GM23338 (cell line): ENCODE measurements around the gene PIAS1. TPM values are rescaled to one million over a fixed set of nuclear protein-coding genes. Genes with fewer than 3 reads are reported as not detected.

ENCODE experiments used
- ATAC-seq: fragments of 200-7000 bp; cut with Tn5 transposase; 3 replicates; pipeline ENCODE4 v1.9.1; 2020
- DNase-seq: peaks from one replicate; pipeline ENCODE4 v3.0.0-alpha.2; 2015; ENCODE audit warnings: low spot score
- H2AFZ ChIP-seq: fragments of 200-600 bp; sonication (generic); 2 replicates; pipeline ENCODE4 v1.8.0; 2016; ENCODE audit warnings: antibody characterized with exemption, mild to moderate bottlenecking, moderate library complexity
- H3F3A ChIP-seq: fragments of 200-600 bp; sonication (generic); replicated peaks from 2 replicates; pipeline ENCODE4 v1.8.0; 2017; ENCODE audit warnings: antibody characterized with exemption, mixed run types, low read depth
- H3K27ac ChIP-seq: fragments of 200-600 bp; sonication (generic); 2 replicates; pipeline ENCODE4 v1.6.1; 2016; ENCODE audit warnings: low read depth
- H3K27me3 ChIP-seq: fragments of 200-600 bp; sonication (generic); 2 replicates; pipeline ENCODE4 v1.8.0; 2016; ENCODE audit warnings: mild to moderate bottlenecking, mixed run types, moderate library complexity; ENCODE audit not compliant: insufficient read depth
- H3K36me3 ChIP-seq: fragments of 200-600 bp; sonication (generic); 2 replicates; pipeline ENCODE4 v1.8.0; 2016; ENCODE audit warnings: mild to moderate bottlenecking; ENCODE audit not compliant: insufficient read depth
- H3K4me1 ChIP-seq: fragments of 200-600 bp; sonication (generic); 2 replicates; pipeline ENCODE4 v1.8.0; 2016; ENCODE audit warnings: mild to moderate bottlenecking, moderate library complexity; ENCODE audit not compliant: insufficient read depth
- H3K4me2 ChIP-seq: fragments of 200-600 bp; sonication (generic); 2 replicates; pipeline ENCODE4 v1.7.1; 2017; ENCODE audit warnings: mixed run types
- H3K4me3 ChIP-seq: fragments of 200-600 bp; sonication (generic); 2 replicates; pipeline ENCODE4 v1.6.1; 2016; ENCODE audit warnings: mixed run types
- H3K79me2 ChIP-seq: fragments of 200-600 bp; sonication (generic); replicated peaks from 2 replicates; pipeline ENCODE4 v1.8.0; 2017; ENCODE audit warnings: mild to moderate bottlenecking; ENCODE audit not compliant: insufficient read depth
- H3K9me2 ChIP-seq: fragments of 200-600 bp; sonication (generic); 2 replicates; pipeline ENCODE4 v1.8.0; 2017; ENCODE audit not compliant: insufficient read depth
- H4K20me1 ChIP-seq: fragments of 200-600 bp; sonication (generic); replicated peaks from 2 replicates; pipeline ENCODE4 v1.8.0; 2017; ENCODE audit warnings: mild to moderate bottlenecking; ENCODE audit not compliant: insufficient read depth
- H3K27ac Mint-ChIP-seq: 2 replicates; pipeline ENCODE4 v1.8.0; 2020; ENCODE audit warnings: inconsistent platforms, mild to moderate bottlenecking, moderate library complexity, mixed read lengths
- H3K27me3 Mint-ChIP-seq: 3 replicates; pipeline ENCODE4 v1.8.0; 2022; ENCODE audit warnings: low read depth, mild to moderate bottlenecking, moderate library complexity, mixed read lengths, inconsistent platforms; ENCODE audit not compliant: insufficient read depth, poor library complexity
- H3K36me3 Mint-ChIP-seq: 3 replicates; pipeline ENCODE4 v1.8.0; 2021; ENCODE audit warnings: low read depth, mild to moderate bottlenecking, inconsistent platforms, moderate library complexity, mixed read lengths
- H3K4me1 Mint-ChIP-seq: 3 replicates; pipeline ENCODE4 v1.8.0; 2020; ENCODE audit warnings: mild to moderate bottlenecking, inconsistent platforms, mixed read lengths
- H3K4me3 Mint-ChIP-seq: 3 replicates; pipeline ENCODE4 v1.8.0; 2021; ENCODE audit warnings: moderate library complexity, mild to moderate bottlenecking, inconsistent platforms, mixed read lengths
- H3K9me3 Mint-ChIP-seq: 3 replicates; pipeline ENCODE4 v1.8.0; 2020; ENCODE audit warnings: moderate library complexity, mild to moderate bottlenecking, inconsistent platforms, mixed read lengths
- CREB1 ChIP-seq: fragments of 250-450 bp; sonication (Bioruptor Pico); IDR thresholded peaks from 2 replicates; pipeline ENCODE4 v1.5.0; 2020; ENCODE audit warnings: low read depth, mild to moderate bottlenecking, moderate library complexity
- CTCF ChIP-seq, 2 experiments: fragments of 200-600 bp in 1 of 2; sonication (generic) in 1 of 2; conservative IDR thresholded peaks; 2 replicates each; pipeline versions ENCODE4 v1.5.1 to v1.6.1; 2016 to 2017; ENCODE audit warnings: antibody characterized with exemption in 2 of 2, low read depth in 2 of 2, mild to moderate bottlenecking in 2 of 2, moderate library complexity in 1 of 2
- ETS1 ChIP-seq: IDR thresholded peaks from 2 replicates; pipeline ENCODE4 v1.6.1; 2016; ENCODE audit warnings: antibody characterized with exemption
- EZH2 ChIP-seq: fragments of 200-600 bp; sonication (generic); IDR thresholded peaks from one replicate; pipeline ENCODE4 v1.8.0; 2017; ENCODE audit warnings: antibody characterized with exemption, mild to moderate bottlenecking, low read depth; ENCODE audit not compliant: unreplicated experiment
- EZH2phosphoT487 ChIP-seq: fragments of 200-600 bp; sonication (generic); IDR thresholded peaks from one replicate; pipeline ENCODE4 v1.8.1; 2018; ENCODE audit warnings: antibody characterized with exemption; ENCODE audit not compliant: unreplicated experiment
- JUNB ChIP-seq: IDR thresholded peaks from one replicate; pipeline ENCODE4 v1.6.1; 2016; ENCODE audit warnings: antibody characterized with exemption; ENCODE audit not compliant: unreplicated experiment
- NANOG ChIP-seq: IDR thresholded peaks from 2 replicates; pipeline ENCODE4 v1.6.1; 2016; ENCODE audit warnings: antibody characterized with exemption, borderline replicate concordance
- POLR2AphosphoS5 ChIP-seq: IDR thresholded peaks from 2 replicates; pipeline ENCODE4 v1.6.1; 2016; ENCODE audit warnings: antibody characterized with exemption, low read depth
- REST ChIP-seq: IDR thresholded peaks from one replicate; pipeline ENCODE4 v1.6.1; 2018; ENCODE audit warnings: antibody characterized with exemption; ENCODE audit not compliant: unreplicated experiment
- STAT1 ChIP-seq: IDR thresholded peaks from one replicate; pipeline ENCODE4 v1.6.1; 2016; ENCODE audit warnings: antibody characterized with exemption; ENCODE audit not compliant: unreplicated experiment
- ZNF114 ChIP-seq: fragments of 250-450 bp; sonication (Bioruptor Pico); IDR thresholded peaks from 2 replicates; pipeline ENCODE4 v1.5.0; 2020; ENCODE audit warnings: mild to moderate bottlenecking, moderate library complexity
- ZNF331 ChIP-seq: fragments of 250-450 bp; sonication (Bioruptor Pico); IDR thresholded peaks from 2 replicates; pipeline ENCODE4 v1.5.0; 2020; ENCODE audit warnings: low read depth, mild to moderate bottlenecking, moderate library complexity
- ZNF462 ChIP-seq: fragments of 250-450 bp; sonication (Bioruptor Pico); IDR thresholded peaks from 2 replicates; pipeline ENCODE4 v1.5.0; 2020; ENCODE audit warnings: mild to moderate bottlenecking, moderate library complexity
- polyA plus RNA-seq: library from polyadenylated mRNA; unstranded; fragments of >200 nt; fragmentation: Nextera tagmentation; extraction: Ambion mirVana; gene quantifications from 2 replicates; pipeline ENCODE4 v1.2.1, GENCODE V29; 2016
- total RNA-seq: library from RNA; depleted of rRNA; stranded (reverse); fragments of >200 nt; shearing (Covaris generic); gene quantifications from 2 replicates; pipeline ENCODE4 v1.2.3, GENCODE V29; 2014

PIAS1 gene
- total and polyA plus RNA-seq, 2 experiments from 2014 or later, result 30.7 to 32.1 TPM

GRCh38 chr15:68220967-68221366 is 166.9 kb downstream of the PIAS1 start:
- DNase-seq (no peak), ATAC-seq (no peak)
- Histone ChIP-seq H3K79me2 (peaks cover 84% of the 10 kb centered on the region), H2AFZ (no peak overlapping the region), H3K4me2 (no peak overlapping the region), H3K9me2 (no peaks in the 10 kb centered on the region), H3K4me1 (no peaks in the 10 kb centered on the region), H3K36me3 (peaks cover 10% of the 10 kb centered on the region; the same call in 1 of the 2 replicates), H4K20me1 (peaks cover 35% of the 10 kb centered on the region), H3F3A (no peaks in the 10 kb centered on the region), H3K27me3 (no peaks in the 10 kb centered on the region), H3K4me3 (no peak overlapping the region), H3K27ac (no peak overlapping the region)
- H3K9me3 Mint-ChIP-seq, result peaks cover 27% of the 10 kb centered on the region
- TF ChIP-seq REST (no peak), ZNF331 (no peak), POLR2AphosphoS5 (no peak), STAT1 (no peak), CTCF (conservative IDR thresholded peaks at IDR 0.05; ENCODE audit: low read depth in 2 of 2) (no peak), NANOG (no peak), ZNF462 (CRISPR knock-in tag) (no peak), ZNF114 (no peak), EZH2phosphoT487 (no peak), EZH2 (no peak), JUNB (no peak), CREB1 (no peak), ETS1 (no peak)
- no peak overlapping the region for H3K4me3 Mint-ChIP-seq
- peaks cover 81% of the 10 kb centered on the region for H3K36me3 Mint-ChIP-seq
- H3K27me3 Mint-ChIP-seq, result no peaks in the 10 kb centered on the region
- no peaks in the 10 kb centered on the region for H3K4me1 Mint-ChIP-seq
- H3K27ac Mint-ChIP-seq, result no peak overlapping the region
